DND-41 (cell line): ENCODE measurements around the gene FOXK2.

Experiments used
- ATAC-seq: fragments of 200-7000 bp; cut with Tn5 transposase; 3 replicates; pipeline ENCODE4 v1.9.1; 2021; ENCODE audit warnings: low read depth; ENCODE audit not compliant: insufficient read depth
- DNase-seq: peaks from one replicate; pipeline ENCODE4 v3.0.0-alpha.2; 2020
- H2AFZ ChIP-seq: 2 replicates; pipeline ENCODE4 v1.6.0; 2012; ENCODE audit warnings: low read depth, low read length
- H3K27ac ChIP-seq: 2 replicates; pipeline ENCODE4 v1.5.1; 2012; ENCODE audit warnings: low read length, inconsistent platforms
- H3K27me3 ChIP-seq: fragments of 200-600 bp; sonication (generic); 2 replicates; pipeline ENCODE4 v1.6.0; 2012; ENCODE audit warnings: low read length, mild to moderate bottlenecking, inconsistent platforms; ENCODE audit not compliant: insufficient read depth, poor library complexity
- H3K36me3 ChIP-seq: 2 replicates; pipeline ENCODE4 v1.5.1; 2012; ENCODE audit warnings: low read length, inconsistent platforms; ENCODE audit not compliant: insufficient read depth
- H3K4me1 ChIP-seq: 2 replicates; pipeline ENCODE4 v1.5.1; 2012; ENCODE audit warnings: mild to moderate bottlenecking, low read length; ENCODE audit not compliant: insufficient read depth
- H3K4me2 ChIP-seq: 2 replicates; pipeline ENCODE4 v1.6.0; 2012; ENCODE audit warnings: mild to moderate bottlenecking, moderate library complexity, low read length, inconsistent platforms; ENCODE audit not compliant: insufficient read depth
- H3K4me3 ChIP-seq, 2 experiments: fragments of 200-600 bp in 1 of 2; shearing (Covaris generic) in 1 of 2; 2 replicates each; pipeline ENCODE4 v1.5.1; 2012 to 2016; ENCODE audit warnings: inconsistent platforms in 2 of 2, low read length in 2 of 2, mild to moderate bottlenecking in 2 of 2, low read depth in 1 of 2, moderate library complexity in 1 of 2
- H3K79me2 ChIP-seq: 2 replicates; pipeline ENCODE4 v1.6.0; 2012; ENCODE audit warnings: low read length, inconsistent platforms; ENCODE audit not compliant: insufficient read depth
- H3K9ac ChIP-seq: 2 replicates; pipeline ENCODE4 v1.6.0; 2012; ENCODE audit warnings: low read depth, mild to moderate bottlenecking, inconsistent platforms, low read length, moderate library complexity
- H3K9me3 ChIP-seq: 2 replicates; pipeline ENCODE4 v1.5.1; 2012; ENCODE audit warnings: low read length, moderate library complexity, mild to moderate bottlenecking, inconsistent platforms; ENCODE audit not compliant: insufficient read depth, severe bottlenecking
- H4K20me1 ChIP-seq: 2 replicates; pipeline ENCODE4 v1.6.0; 2012; ENCODE audit warnings: low read length; ENCODE audit not compliant: insufficient read depth
- EZH2 ChIP-seq: IDR thresholded peaks from 3 replicates; pipeline ENCODE4 v1.6.1; 2012; ENCODE audit warnings: borderline replicate concordance, low read depth, mild to moderate bottlenecking, moderate library complexity, low read length, inconsistent platforms; ENCODE audit not compliant: severe bottlenecking
- TF ChIP-seq, protein P1 (sequence below): IDR thresholded peaks from 2 replicates; pipeline ENCODE4 v1.5.1; 2012; ENCODE audit warnings: borderline replicate concordance, low read length, moderate library complexity, mild to moderate bottlenecking; ENCODE audit not compliant: poor library complexity, severe bottlenecking; ENCODE audit errors: extremely low read depth

The FOXK2 gene

DNA sequence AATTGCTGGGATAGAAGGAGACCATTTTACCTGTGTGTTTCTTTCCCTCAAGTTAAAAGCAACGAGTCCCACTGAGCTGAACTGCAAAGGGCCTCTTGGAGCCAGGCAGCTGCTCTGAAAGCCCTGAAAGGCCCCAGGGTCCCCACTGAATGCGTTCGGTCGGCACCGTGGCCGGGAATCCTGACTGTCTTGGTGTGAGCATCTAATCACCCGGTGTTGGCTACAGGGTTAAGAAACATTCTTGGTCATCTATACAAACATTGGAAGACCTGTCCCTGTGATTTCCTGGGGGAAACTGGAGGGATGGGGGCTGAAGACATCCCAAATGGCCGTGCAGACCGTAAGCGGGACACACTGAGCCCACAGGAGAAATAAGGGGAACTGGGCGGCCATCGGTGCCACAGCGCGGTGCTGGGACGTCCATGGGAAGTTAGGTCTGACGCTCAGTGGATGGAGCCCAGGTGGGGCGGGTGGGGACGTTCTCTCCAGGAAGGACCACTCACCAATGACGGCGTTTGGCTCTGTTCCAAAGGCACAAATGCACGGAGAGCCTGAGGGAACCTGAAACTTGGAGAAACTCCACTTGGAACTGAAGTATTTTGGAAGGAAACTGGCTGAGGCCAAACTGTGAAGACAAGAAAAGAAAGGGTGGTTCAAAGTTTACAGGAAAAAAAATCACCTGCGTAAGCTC, 96.6 kb downstream of the FOXK2 start:
- Histone ChIP-seq H2AFZ (no peak overlapping the region), H3K27me3 (no peaks in the 10 kb centered on the region), H3K4me3 (no peak overlapping the region), H3K27ac (no peak overlapping the region), H3K4me1 (no peaks in the 10 kb centered on the region), H3K9me3 (no peaks in the 10 kb centered on the region), H4K20me1 (peaks cover 9% of the 10 kb centered on the region; the same call in 1 of the 2 replicates), H3K4me2 (no peak overlapping the region), H3K79me2 (no peaks in the 10 kb centered on the region), H3K36me3 (peaks cover 68% of the 10 kb centered on the region), H3K9ac (no peak overlapping the region)
- DNase-seq, result no peak
- no peak for ATAC-seq
- TF ChIP-seq, protein P1, sequence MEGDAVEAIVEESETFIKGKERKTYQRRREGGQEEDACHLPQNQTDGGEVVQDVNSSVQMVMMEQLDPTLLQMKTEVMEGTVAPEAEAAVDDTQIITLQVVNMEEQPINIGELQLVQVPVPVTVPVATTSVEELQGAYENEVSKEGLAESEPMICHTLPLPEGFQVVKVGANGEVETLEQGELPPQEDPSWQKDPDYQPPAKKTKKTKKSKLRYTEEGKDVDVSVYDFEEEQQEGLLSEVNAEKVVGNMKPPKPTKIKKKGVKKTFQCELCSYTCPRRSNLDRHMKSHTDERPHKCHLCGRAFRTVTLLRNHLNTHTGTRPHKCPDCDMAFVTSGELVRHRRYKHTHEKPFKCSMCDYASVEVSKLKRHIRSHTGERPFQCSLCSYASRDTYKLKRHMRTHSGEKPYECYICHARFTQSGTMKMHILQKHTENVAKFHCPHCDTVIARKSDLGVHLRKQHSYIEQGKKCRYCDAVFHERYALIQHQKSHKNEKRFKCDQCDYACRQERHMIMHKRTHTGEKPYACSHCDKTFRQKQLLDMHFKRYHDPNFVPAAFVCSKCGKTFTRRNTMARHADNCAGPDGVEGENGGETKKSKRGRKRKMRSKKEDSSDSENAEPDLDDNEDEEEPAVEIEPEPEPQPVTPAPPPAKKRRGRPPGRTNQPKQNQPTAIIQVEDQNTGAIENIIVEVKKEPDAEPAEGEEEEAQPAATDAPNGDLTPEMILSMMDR, result no peak
- no peak for TF ChIP-seq EZH2

DNA sequence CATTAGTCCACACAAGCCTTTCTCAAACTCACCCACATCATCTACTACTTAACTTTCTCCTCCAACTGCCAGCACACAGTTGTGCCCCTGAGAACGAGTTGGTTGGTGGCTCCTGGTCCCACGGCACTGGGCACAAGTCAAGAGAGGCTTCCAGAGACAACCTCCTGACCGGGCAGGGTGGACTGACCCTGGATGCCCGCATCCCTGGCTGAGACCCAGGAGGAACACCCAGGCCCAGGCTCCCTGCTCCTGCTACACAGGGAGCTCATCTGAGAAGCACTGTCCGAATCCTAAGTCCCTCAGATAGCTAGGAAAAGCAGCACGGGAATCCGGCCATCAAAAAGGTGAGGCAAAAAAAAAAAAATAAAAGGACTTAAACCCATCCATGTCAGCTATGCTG, 99.7 kb downstream of the FOXK2 start:
- no peak overlapping the region for H3K4me2 ChIP-seq
- H3K4me1 ChIP-seq, result no peaks in the 10 kb centered on the region
- peaks cover 4% of the 10 kb centered on the region; the same call in 1 of the 2 replicates for H4K20me1 ChIP-seq
- 0 out of 2 replicates have a peak, but pooled peaks cover 3% of the 10 kb centered on the region for H3K79me2 ChIP-seq
- H3K36me3 ChIP-seq, result peaks cover 75% of the 10 kb centered on the region
- no peaks in the 10 kb centered on the region for H3K27me3 ChIP-seq
- no peak overlapping the region for H2AFZ ChIP-seq
- TF ChIP-seq, protein P1, result no peak
- TF ChIP-seq EZH2, result no peak
- DNase-seq (no peak), ATAC-seq (no peak)
- no peaks in the 10 kb centered on the region for H3K9me3 ChIP-seq
- no peak overlapping the region for H3K27ac ChIP-seq
- no peak overlapping the region for H3K4me3 ChIP-seq
- H3K9ac ChIP-seq, result no peak overlapping the region

DNA sequence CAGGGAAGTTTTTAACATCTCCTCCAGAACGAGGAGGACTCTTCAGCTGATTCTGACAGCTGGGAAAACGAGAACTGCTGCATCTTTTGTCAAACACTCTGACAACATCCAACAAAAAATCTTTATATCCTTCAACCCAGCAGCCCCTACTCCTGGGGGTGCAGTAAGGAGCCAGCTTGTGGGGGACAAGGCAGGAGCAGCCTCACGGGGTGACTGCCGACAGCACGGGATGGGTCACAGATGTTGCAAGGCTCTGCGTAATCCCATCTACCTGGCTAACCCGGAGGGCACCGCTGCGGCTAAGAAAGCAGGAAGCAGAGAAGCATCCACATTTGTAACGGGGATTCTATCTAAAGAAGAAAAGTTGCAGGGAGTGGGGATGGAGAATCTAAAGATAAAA, 100.1 kb downstream of the FOXK2 start:
- Histone ChIP-seq H3K27me3 (no peaks in the 10 kb centered on the region), H3K36me3 (peaks cover 77% of the 10 kb centered on the region), H4K20me1 (peaks cover 4% of the 10 kb centered on the region; the same call in 1 of the 2 replicates), H3K4me2 (no peak overlapping the region), H3K27ac (no peak overlapping the region), H2AFZ (no peak overlapping the region), H3K4me1 (no peaks in the 10 kb centered on the region), H3K79me2 (0 out of 2 replicates have a peak, but pooled peaks cover 3% of the 10 kb centered on the region), H3K9me3 (no peaks in the 10 kb centered on the region), H3K9ac (no peak overlapping the region), H3K4me3 (no peak overlapping the region)
- no peak for DNase-seq
- no peak for ATAC-seq
- no peak for TF ChIP-seq EZH2
- TF ChIP-seq, protein P1, result no peak

DNA sequence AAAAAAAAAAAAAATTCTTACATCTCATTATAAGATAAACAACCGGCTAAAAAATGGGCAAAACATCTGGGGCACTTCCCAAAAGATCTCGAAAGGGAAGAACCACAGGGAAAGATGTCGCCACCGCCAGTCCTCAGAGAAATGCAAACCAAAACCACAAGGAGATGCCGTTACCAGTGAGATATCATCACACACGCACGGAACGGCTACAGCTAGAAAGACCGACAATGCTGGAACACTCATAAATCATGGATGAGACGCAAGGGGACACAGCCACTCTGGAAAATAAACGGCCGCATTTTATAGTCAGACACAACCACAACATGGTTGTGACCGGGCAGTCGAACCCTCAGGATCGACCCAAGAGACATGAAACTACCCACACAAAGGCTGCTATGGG, 104.2 kb downstream of the FOXK2 start:
- no peak for DNase-seq
- no peak overlapping the region for H3K9ac ChIP-seq

More for the DNA sequence above, 104.2 kb downstream of the FOXK2 start:
- Histone ChIP-seq H4K20me1 (peaks cover 10% of the 10 kb centered on the region), H3K4me3 (no peak overlapping the region), H3K79me2 (0 out of 2 replicates have a peak, but pooled peaks cover 6% of the 10 kb centered on the region), H3K4me2 (no peak overlapping the region), H3K27ac (no peak overlapping the region), H3K4me1 (no peaks in the 10 kb centered on the region), H3K9me3 (no peaks in the 10 kb centered on the region), H3K36me3 (peaks cover 77% of the 10 kb centered on the region), H2AFZ (no peak overlapping the region), H3K27me3 (no peaks in the 10 kb centered on the region)
- TF ChIP-seq EZH2, result no peak
- TF ChIP-seq, protein P1, result no peak
- ATAC-seq, result no peak
